CD14-positive monocyte (primary cell): Measurements from ENCODE around the gene FCRL1. TPM values are rescaled to one million over a fixed set of nuclear protein-coding genes. Genes with fewer than 3 reads are reported as not detected.

ENCODE experiments used
- DNase-seq, 3 donors: peaks; one replicate each; pipeline ENCODE4 v3.0.0-alpha.2; 2011 to 2022
- H2AFZ ChIP-seq: 2 replicates; pipeline ENCODE4 v1.6.0; 2012; ENCODE audit warnings: mild to moderate bottlenecking, low read depth, low read length, inconsistent platforms; ENCODE audit not compliant: insufficient read depth, poor library complexity, severe bottlenecking
- H3K27ac ChIP-seq, 2 donors: 1 replicate in 1 of 2; 2 replicates in 1 of 2; pipeline ENCODE4 v1.5.1; 2012 to 2013; ENCODE audit warnings: low read length in 2 of 2, control low read depth in 1 of 2, inconsistent platforms in 1 of 2, low read depth in 1 of 2, mild to moderate bottlenecking in 1 of 2
- H3K27me3 ChIP-seq, 2 donors: one replicate each; pipeline versions ENCODE4 v1.6.0 to v1.6.1; 2011 to 2013; ENCODE audit warnings: low read length in 2 of 2; ENCODE audit not compliant: control insufficient read depth in 2 of 2, insufficient read depth in 2 of 2
- H3K36me3 ChIP-seq, 2 donors: replicated peaks in 1 of 2; 1 replicate in 1 of 2; 2 replicates in 1 of 2; pipeline versions ENCODE4 v1.5.1 to v1.6.1; 2012 to 2013; ENCODE audit warnings: low read length in 2 of 2, control low read depth in 1 of 2, inconsistent platforms in 1 of 2, mild to moderate bottlenecking in 1 of 2; ENCODE audit not compliant: insufficient read depth in 2 of 2, control insufficient read depth in 1 of 2
- H3K4me1 ChIP-seq, 2 donors: 1 replicate in 1 of 2; 2 replicates in 1 of 2; pipeline versions ENCODE4 v1.5.1 to v1.6.1; 2012 to 2013; ENCODE audit warnings: low read length in 2 of 2, control low read depth in 1 of 2, inconsistent platforms in 1 of 2, mild to moderate bottlenecking in 1 of 2, moderate library complexity in 1 of 2; ENCODE audit not compliant: insufficient read depth in 2 of 2, control insufficient read depth in 1 of 2
- H3K4me2 ChIP-seq: replicated peaks from 2 replicates; pipeline ENCODE3; 2012; ENCODE audit warnings: low read length, moderate library complexity, mild to moderate bottlenecking; ENCODE audit not compliant: poor library complexity, severe bottlenecking; ENCODE audit errors: extremely low read depth
- H3K4me3 ChIP-seq, 3 experiments: fragments of 200-600 bp in 1 of 3; sonication (generic) in 1 of 3; replicated peaks in 1 of 3; 1 replicate in 2 of 3; 2 replicates in 1 of 3; pipeline ENCODE4 v1.5.1; 2011 to 2013; ENCODE audit warnings: low read length in 3 of 3, mild to moderate bottlenecking in 3 of 3, control low read depth in 2 of 3, low read depth in 2 of 3, inconsistent platforms in 1 of 3, moderate library complexity in 1 of 3
- H3K79me2 ChIP-seq: 2 replicates; pipeline ENCODE4 v1.6.0; 2012; ENCODE audit warnings: mild to moderate bottlenecking, control low read depth, inconsistent platforms, low read length, moderate library complexity; ENCODE audit not compliant: insufficient read depth
- H3K9ac ChIP-seq: 2 replicates; pipeline ENCODE4 v1.6.0; 2017; ENCODE audit warnings: low read length, mild to moderate bottlenecking; ENCODE audit not compliant: insufficient read depth, poor library complexity, severe bottlenecking
- H3K9me3 ChIP-seq, 2 donors: replicated peaks in 1 of 2; 1 replicate in 1 of 2; 2 replicates in 1 of 2; pipeline versions ENCODE4 v1.5.1 to v1.6.1; 2012 to 2013; ENCODE audit warnings: low read length in 2 of 2, control low read depth in 1 of 2; ENCODE audit not compliant: control insufficient read depth in 1 of 2, insufficient read depth in 1 of 2
- H4K20me1 ChIP-seq: 2 replicates; pipeline ENCODE4 v1.6.0; 2012; ENCODE audit warnings: mild to moderate bottlenecking, low read length, control low read depth, moderate library complexity; ENCODE audit not compliant: insufficient read depth
- H3K27ac Mint-ChIP-seq, 7 donors: one replicate each; pipeline ENCODE4 v1.8.0; 2020; ENCODE audit warnings: mild to moderate bottlenecking in 7 of 7, mixed read lengths in 7 of 7, moderate library complexity in 6 of 7, inconsistent platforms in 2 of 7
- H3K27me3 Mint-ChIP-seq, 3 donors: one replicate each; pipeline ENCODE4 v1.8.0; 2021 to 2022; ENCODE audit warnings: low read depth in 3 of 3, mild to moderate bottlenecking in 3 of 3, mixed read lengths in 3 of 3, moderate library complexity in 3 of 3, inconsistent platforms in 1 of 3
- H3K36me3 Mint-ChIP-seq, 2 donors: one replicate each; pipeline ENCODE4 v1.8.0; 2020; ENCODE audit warnings: mixed read lengths in 2 of 2, inconsistent platforms in 1 of 2, mild to moderate bottlenecking in 1 of 2
- H3K4me1 Mint-ChIP-seq: one replicate; pipeline ENCODE4 v1.8.0; 2020; ENCODE audit warnings: mild to moderate bottlenecking, mixed read lengths
- H3K4me3 Mint-ChIP-seq, 2 donors: one replicate each; pipeline ENCODE4 v1.8.0; 2020; ENCODE audit warnings: mild to moderate bottlenecking in 2 of 2, mixed read lengths in 2 of 2, moderate library complexity in 1 of 2
- H3K9me3 Mint-ChIP-seq, 7 donors: one replicate each; pipeline ENCODE4 v1.8.0; 2020 to 2022; ENCODE audit warnings: mixed read lengths in 7 of 7, mild to moderate bottlenecking in 6 of 7, moderate library complexity in 6 of 7, inconsistent platforms in 2 of 7
- CTCF ChIP-seq: fragments of 200-600 bp; IDR thresholded peaks from one replicate; pipeline ENCODE4 v1.8.0; 2022; ENCODE audit warnings: antibody characterized with exemption, mild to moderate bottlenecking
- WGBS: methylation state at CpG from one replicate; pipeline ENCODE4 v1.1.5; 2013; ENCODE audit warnings: missing lambda C conversion rate; ENCODE audit not compliant: insufficient coverage; 5-methylcytosine and 5-hydroxymethylcytosine counted together
- intact Hi-C, 2 donors: fragments of 100-400 bp; cut with micrococcal nuclease; formaldehyde crosslinking; loops; one replicate each; pipeline versions ENCODE4 v1.15.0 to v1.15.1; 2023
- polyA plus RNA-seq, 3 donors: library from polyadenylated mRNA; depleted of rRNA in 1 of 3; unstranded in 2 of 3; stranded (reverse) in 1 of 3; fragments of 300-500 nt in 2 of 3; fragments of >200 nt in 1 of 3; fragmentation: Illumina TruSeq in 2 of 3; gene quantifications; 1 replicate in 2 of 3; 2 replicates in 1 of 3; pipeline ENCODE4 v1.2.3, GENCODE V29; 2012 to 2021

The FCRL1 gene
- polyA plus RNA-seq, 3 donors, result 0.16 to 2.1 (median 0.16) TPM

GRCh38 chr1:157829711-157830110, 9.8 kb upstream of the FCRL1 start:
- no peak overlapping the region for H3K27ac ChIP-seq

GRCh38 chr1:157829210-157829609, 9.3 kb upstream of the FCRL1 start:
- Histone ChIP-seq H3K4me1 (no peaks in the 10 kb centered on the region), H3K27me3 (peaks cover 0 to 4% of the 10 kb centered on the region in 2 donors), H3K79me2 (no peaks in the 10 kb centered on the region), H3K27ac (no peak overlapping the region), H3K9ac (no peak overlapping the region), H3K4me3 (no peak overlapping the region), H3K4me2 (no peak overlapping the region), H4K20me1 (no peaks in the 10 kb centered on the region), H2AFZ (no peak overlapping the region), H3K9me3 (no peaks in the 10 kb centered on the region), H3K36me3 (no peaks in the 10 kb centered on the region)
- Mint-ChIP-seq H3K27ac (no peak overlapping the region), H3K9me3 (peaks cover 0 to 2% (median 0%) of the 10 kb centered on the region in 7 donors), H3K4me3 (no peak overlapping the region), H3K36me3 (no peaks in the 10 kb centered on the region), H3K4me1 (peaks cover 5% of the 10 kb centered on the region), H3K27me3 (peaks cover 5 to 11% (median 8%) of the 10 kb centered on the region in 3 donors)
- no peak for DNase-seq
- TF ChIP-seq CTCF, result no peak
- intact Hi-C loops, result no loop called here

More at GRCh38 chr1:157829711-157830110, 9.8 kb upstream of the FCRL1 start:
- peaks cover 0 to 4% of the 10 kb centered on the region in 2 donors for H3K27me3 ChIP-seq
- no peaks in the 10 kb centered on the region for H3K79me2 ChIP-seq
- H3K9me3 Mint-ChIP-seq, result peaks cover 0 to 2% (median 0%) of the 10 kb centered on the region in 7 donors
- TF ChIP-seq CTCF, result no peak
- peaks cover 5 to 11% (median 8%) of the 10 kb centered on the region in 3 donors for H3K27me3 Mint-ChIP-seq
- no peaks in the 10 kb centered on the region for H3K9me3 ChIP-seq
- no peak overlapping the region for H3K4me3 ChIP-seq
- intact Hi-C loops, result no loop called here
- WGBS, result 100% methylated on average over 1 of the region's 3 CpGs
- H3K27ac Mint-ChIP-seq, result no peak overlapping the region
- H3K4me2 ChIP-seq, result no peak overlapping the region
- H3K36me3 ChIP-seq, result no peaks in the 10 kb centered on the region
- H3K4me1 ChIP-seq, result no peaks in the 10 kb centered on the region
- H4K20me1 ChIP-seq, result no peaks in the 10 kb centered on the region
- no peak overlapping the region for H3K4me3 Mint-ChIP-seq
- no peak for DNase-seq
- no peak overlapping the region for H2AFZ ChIP-seq
- no peak overlapping the region for H3K9ac ChIP-seq
- H3K36me3 Mint-ChIP-seq, result no peaks in the 10 kb centered on the region
- H3K4me1 Mint-ChIP-seq, result peaks cover 5% of the 10 kb centered on the region
